Measurements from ENCODE around the gene CCDC152. TPM values are rescaled to one million over a fixed set of nuclear protein-coding genes. Genes with fewer than 3 reads are reported as not detected.
"Not testable (repeated sequence)": the region's sequence is repeated elsewhere in the genome, so short reads cannot be mapped to it uniquely, and the experiment has no call there.

Gene CCDC152
- total RNA-seq, 2 experiments from 2014 or later: 7.9 to 8.1 TPM

- no peaks in the 10 kb centered on the region for H3K4me1 Mint-ChIP-seq (ENCODE audit: low read depth)
- H3K27ac Mint-ChIP-seq: no peak overlapping the region
- no peaks in the 10 kb centered on the region for H3K9me3 Mint-ChIP-seq
- no peak for DNase-seq
- intact Hi-C loops (cut with micrococcal nuclease): no loop called here
- no peak overlapping the region for H3K4me3 Mint-ChIP-seq
- peaks cover 8% of the 10 kb centered on the region for H3K27me3 Mint-ChIP-seq (ENCODE audit: low read depth)
- no peaks in the 10 kb centered on the region for H3K36me3 Mint-ChIP-seq (ENCODE audit: low read depth)
- CTCF ChIA-PET: no interaction called here
These were observed 87.2 kb downstream of the CCDC152 start for GRCh38 chr5:42843675-42844292.

GRCh38 chr5:42844408-42844807, 87.8 kb downstream of the CCDC152 start:
- H3K4me1 Mint-ChIP-seq (ENCODE audit: low read depth); intact Hi-C loops (cut with micrococcal nuclease); H3K27me3 Mint-ChIP-seq (ENCODE audit: low read depth); CTCF ChIA-PET; H3K9me3 Mint-ChIP-seq; H3K27ac Mint-ChIP-seq; H3K36me3 Mint-ChIP-seq (ENCODE audit: low read depth); DNase-seq; H3K4me3 Mint-ChIP-seq: not testable (repeated sequence)

- DNase-seq: no peak
- Mint-ChIP-seq H3K4me3 (no peak overlapping the region), H3K27me3 (ENCODE audit: low read depth) (peaks cover 3% of the 10 kb centered on the region), H3K4me1 (ENCODE audit: low read depth) (no peaks in the 10 kb centered on the region), H3K36me3 (ENCODE audit: low read depth) (no peaks in the 10 kb centered on the region), H3K9me3 (no peaks in the 10 kb centered on the region), H3K27ac (no peak overlapping the region)
- CTCF ChIA-PET: interaction anchor here (0.9 to 1.2 kb wide), 2 partner anchors 12 to 41 kb away, joined by 3 to 4 read pairs; no protein-coding TSS in a partner anchor
- intact Hi-C loops (cut with micrococcal nuclease): no loop called here
These were observed 91.9 kb downstream of the CCDC152 start for GRCh38 chr5:42848545-42848944.

GRCh38 chr5:42851481-42851880, 94.9 kb downstream of the CCDC152 start:
- no peak overlapping the region for H3K27ac Mint-ChIP-seq
- no peaks in the 10 kb centered on the region for H3K4me1 Mint-ChIP-seq (ENCODE audit: low read depth)
- intact Hi-C loops (cut with micrococcal nuclease): no loop called here
- no peaks in the 10 kb centered on the region for H3K27me3 Mint-ChIP-seq (ENCODE audit: low read depth)
- CTCF ChIA-PET: no interaction called here
- no peaks in the 10 kb centered on the region for H3K9me3 Mint-ChIP-seq
- no peak for DNase-seq
- no peaks in the 10 kb centered on the region for H3K36me3 Mint-ChIP-seq (ENCODE audit: low read depth)
- H3K4me3 Mint-ChIP-seq: no peak overlapping the region

Other genes with a start within 250 kb of the CCDC152 start
- not detected for gene SELENOP, start 55.1 kb downstream of the CCDC152 start, total RNA-seq